ENCODE results near the gene NR3C2. TPM values are rescaled to one million over a fixed set of nuclear protein-coding genes. Genes with fewer than 3 reads are reported as not detected.

The NR3C2 gene
- total RNA-seq, 2 experiments from 2014 or later, result 4.8 to 6.2 TPM

DNA sequence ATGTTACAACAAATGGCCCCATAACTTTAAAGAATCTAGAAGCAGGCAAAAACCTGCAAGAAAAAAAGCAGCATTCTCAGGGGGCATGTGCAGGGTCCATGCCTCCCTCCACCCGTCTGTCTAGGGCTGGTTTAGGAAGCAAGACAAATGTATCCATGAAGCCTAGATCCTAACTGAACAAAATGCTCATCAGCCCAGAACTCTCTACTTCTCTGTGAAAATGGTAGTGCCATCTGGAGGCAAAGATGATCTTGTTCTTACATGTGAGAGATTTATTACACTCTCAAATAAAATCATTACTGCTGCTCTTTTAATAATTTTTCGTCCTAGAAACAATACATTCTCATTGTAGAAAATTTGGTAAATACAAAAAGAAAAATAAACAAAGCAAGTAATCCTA is 26.7 kb downstream of the NR3C2 start:
- no peak overlapping the region for H3K4me3 Mint-ChIP-seq
- H3K27me3 Mint-ChIP-seq, result no peaks in the 10 kb centered on the region
- no peaks in the 10 kb centered on the region for H3K9me3 Mint-ChIP-seq
- peak overlapping the region; percentile 34 for H3K27ac Mint-ChIP-seq
- H3K36me3 Mint-ChIP-seq, result peaks cover 19% of the 10 kb centered on the region
- DNase-seq, result no peak
- H3K4me1 Mint-ChIP-seq, result peaks cover 62% of the 10 kb centered on the region

DNA sequence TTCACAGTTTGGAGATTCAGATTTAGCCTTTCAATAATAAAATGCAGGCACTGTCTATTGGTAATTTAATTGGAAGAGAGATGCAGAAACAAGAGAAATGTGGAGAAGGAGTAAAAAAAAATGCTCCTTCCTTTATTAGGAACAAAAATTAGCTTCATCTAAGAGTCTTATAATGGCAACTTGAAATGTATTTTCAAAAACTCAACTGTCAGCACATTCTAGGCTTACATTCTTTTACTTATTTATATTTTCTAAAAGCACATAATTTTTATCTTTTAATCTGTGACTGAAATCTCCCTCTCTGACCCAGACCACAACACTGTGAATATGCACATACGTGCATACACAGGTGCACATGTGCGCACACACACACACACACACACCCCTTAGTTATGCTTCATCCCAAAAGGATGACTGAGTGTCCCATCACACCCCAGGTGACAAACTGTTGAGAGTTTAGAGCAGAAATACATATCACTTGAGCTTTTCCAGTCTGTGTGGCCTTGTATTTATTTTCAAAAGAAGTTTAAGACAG is 29.7 kb downstream of the NR3C2 start:
- Mint-ChIP-seq H3K27me3 (no peaks in the 10 kb centered on the region), H3K4me3 (no peak overlapping the region), H3K27ac (no peak overlapping the region), H3K4me1 (peaks cover 40% of the 10 kb centered on the region), H3K36me3 (peaks cover 15% of the 10 kb centered on the region), H3K9me3 (no peaks in the 10 kb centered on the region)
- no peak for DNase-seq

DNA sequence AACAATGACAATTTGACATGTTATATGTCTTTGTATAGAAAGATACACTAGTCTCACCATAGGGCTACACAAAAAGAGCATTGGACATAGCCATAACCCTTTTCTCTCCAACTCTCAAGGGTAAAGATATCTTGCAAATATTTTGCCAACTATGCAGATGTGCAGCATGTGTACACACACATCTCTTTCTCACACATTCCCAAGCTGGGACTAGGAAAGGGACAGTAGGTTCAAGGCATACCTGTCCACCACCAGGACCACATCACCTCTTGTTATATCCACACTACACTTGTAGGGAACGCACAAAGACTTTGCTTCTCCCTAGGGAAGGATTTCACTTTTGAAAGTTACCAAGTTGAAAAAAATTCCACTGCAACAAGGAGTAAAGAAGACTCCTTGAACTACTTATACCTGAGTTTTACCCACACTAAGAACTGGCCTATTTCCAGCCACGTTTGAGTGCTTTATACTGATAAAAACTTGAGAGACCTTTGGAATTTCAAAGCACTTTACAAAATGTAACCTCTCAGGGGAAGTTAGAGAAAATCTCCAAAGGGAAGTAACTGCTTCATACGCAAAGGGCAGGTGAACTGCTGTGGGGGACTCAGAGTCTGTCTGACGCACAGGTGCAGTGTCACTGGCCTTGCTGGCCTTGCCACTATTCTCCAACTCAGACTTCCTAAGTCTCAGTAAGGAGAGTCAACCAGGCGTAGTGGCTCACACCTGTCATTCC is 36.9 kb downstream of the NR3C2 start:
- Mint-ChIP-seq H3K4me1 (peaks cover 29% of the 10 kb centered on the region), H3K4me3 (no peak overlapping the region), H3K36me3 (peaks cover 2% of the 10 kb centered on the region), H3K27ac (no peak overlapping the region), H3K27me3 (no peaks in the 10 kb centered on the region), H3K9me3 (no peaks in the 10 kb centered on the region)
- DNase-seq, result no peak

DNA sequence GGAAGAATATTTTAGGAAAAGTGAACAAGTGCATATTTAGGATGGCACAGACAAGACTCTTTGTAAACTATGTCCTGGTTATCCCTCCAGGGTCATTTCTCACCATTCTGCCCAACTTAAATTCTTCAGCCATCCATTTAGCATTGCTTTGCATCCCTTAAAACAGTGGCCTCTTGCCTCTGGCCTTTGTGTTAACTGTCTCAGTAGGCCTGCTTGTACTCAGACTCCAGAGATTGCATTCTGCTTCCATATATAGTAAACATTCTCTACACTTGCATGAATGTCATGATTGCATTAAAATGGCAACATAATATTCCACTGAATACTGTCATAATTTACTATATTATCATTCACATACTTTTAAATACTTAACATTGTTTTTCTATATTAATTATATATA is 43.2 kb downstream of the NR3C2 start:
- Mint-ChIP-seq H3K36me3 (peaks cover 6% of the 10 kb centered on the region), H3K4me1 (peaks cover 18% of the 10 kb centered on the region), H3K4me3 (no peak overlapping the region), H3K27me3 (no peaks in the 10 kb centered on the region), H3K9me3 (no peaks in the 10 kb centered on the region), H3K27ac (no peak overlapping the region)
- DNase-seq, result no peak

DNA sequence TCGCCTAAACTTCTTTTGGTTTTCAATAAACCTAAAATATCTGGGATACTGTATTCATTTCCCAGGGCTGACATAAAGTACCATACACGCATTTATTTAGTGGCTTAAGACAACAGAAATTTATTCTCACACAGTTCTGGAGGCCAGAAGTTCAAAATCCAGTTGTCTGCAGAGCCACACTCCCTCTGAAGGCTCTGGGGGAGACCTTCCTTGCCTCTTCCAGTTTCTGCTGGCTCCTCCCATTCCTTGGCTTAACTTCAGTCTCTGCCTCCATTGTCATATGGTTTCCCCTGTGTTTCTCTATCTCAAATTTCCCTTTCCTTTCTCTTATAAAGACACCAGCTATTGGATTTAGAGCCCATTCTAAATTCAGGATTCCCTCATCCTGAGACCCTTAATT is 44.4 kb downstream of the NR3C2 start:
- Mint-ChIP-seq H3K9me3 (no peaks in the 10 kb centered on the region), H3K4me3 (no peak overlapping the region), H3K4me1 (peaks cover 23% of the 10 kb centered on the region), H3K27ac (no peak overlapping the region), H3K27me3 (no peaks in the 10 kb centered on the region), H3K36me3 (peaks cover 6% of the 10 kb centered on the region)
- DNase-seq, result no peak

DNA sequence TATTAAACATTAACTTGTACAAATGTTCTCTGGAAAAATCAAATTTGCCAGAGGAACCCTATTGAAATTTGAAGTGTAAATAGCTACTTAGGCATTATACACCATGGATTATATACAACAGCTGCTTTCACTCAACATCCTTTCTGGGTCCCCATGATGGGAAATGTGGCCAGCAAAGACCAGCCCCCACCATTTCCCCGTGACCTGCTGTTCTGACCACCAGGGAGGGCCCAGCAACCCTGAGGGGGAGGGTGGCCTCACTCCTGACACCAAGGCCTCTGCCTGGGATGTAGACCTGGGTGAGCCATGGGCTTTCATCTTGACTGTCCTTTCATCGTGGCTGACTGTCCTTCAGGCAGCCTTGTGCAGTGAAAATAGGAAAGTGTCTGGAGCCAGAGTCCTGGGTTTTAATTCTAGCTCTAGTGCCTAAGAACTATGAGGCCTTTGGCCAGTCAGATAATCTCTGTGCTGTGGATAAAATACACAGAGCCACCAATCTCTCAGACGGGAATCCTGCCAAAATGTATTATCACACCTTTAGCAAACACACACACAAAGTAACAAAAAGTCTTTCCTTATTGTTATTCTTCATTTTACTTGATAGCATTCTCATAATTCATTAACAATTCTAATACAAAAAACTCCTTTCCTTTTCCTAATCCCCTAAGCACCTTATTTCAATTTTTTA is 45.1 kb downstream of the NR3C2 start:
- peaks cover 8% of the 10 kb centered on the region for H3K36me3 Mint-ChIP-seq
- H3K27ac Mint-ChIP-seq, result no peak overlapping the region
- peaks cover 27% of the 10 kb centered on the region for H3K4me1 Mint-ChIP-seq
- no peaks in the 10 kb centered on the region for H3K9me3 Mint-ChIP-seq
- DNase-seq, result no peak
- H3K4me3 Mint-ChIP-seq, result no peak overlapping the region
- no peaks in the 10 kb centered on the region for H3K27me3 Mint-ChIP-seq

DNA sequence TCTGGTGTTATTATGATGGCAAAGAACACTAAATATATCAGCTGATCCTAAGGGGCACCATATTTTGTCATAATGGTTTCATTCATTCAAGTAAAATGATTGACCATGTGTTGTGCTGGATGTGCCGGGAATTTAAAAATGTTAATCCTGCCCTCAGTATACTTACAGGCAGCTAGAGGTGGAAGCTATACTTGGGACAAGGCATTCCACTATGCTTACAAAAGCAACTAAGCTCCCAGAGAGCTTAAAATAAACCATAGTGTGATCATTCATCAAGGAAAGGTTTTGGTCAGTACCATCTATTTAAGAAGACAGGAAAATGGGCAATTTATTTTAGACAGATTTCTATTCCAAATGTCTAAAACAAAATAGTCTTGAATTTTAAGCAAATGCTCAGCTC is 46.4 kb downstream of the NR3C2 start:
- no peak overlapping the region for H3K4me3 Mint-ChIP-seq
- no peaks in the 10 kb centered on the region for H3K9me3 Mint-ChIP-seq
- no peaks in the 10 kb centered on the region for H3K27me3 Mint-ChIP-seq
- DNase-seq, result no peak
- peaks cover 29% of the 10 kb centered on the region for H3K4me1 Mint-ChIP-seq
- H3K27ac Mint-ChIP-seq, result no peak overlapping the region
- H3K36me3 Mint-ChIP-seq, result peaks cover 6% of the 10 kb centered on the region

DNA sequence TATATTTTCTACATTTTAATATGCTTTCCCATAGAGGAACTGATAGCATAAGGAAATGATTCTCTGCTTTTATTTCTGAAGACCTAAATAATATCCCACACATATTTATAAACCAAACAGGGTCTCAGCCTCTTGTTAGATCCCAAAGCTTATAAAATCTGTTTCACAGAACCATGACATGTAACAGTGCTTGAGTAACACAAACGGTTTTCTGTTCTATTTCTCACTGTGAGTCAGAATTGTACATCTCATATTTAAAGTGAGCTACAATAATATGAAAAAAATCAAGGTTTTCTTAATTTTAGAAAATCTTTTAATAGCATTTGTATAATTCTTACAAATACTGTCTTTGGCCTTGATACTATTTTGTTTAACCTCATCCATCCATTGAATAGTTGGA is 51.2 kb downstream of the NR3C2 start:
- peaks cover 1% of the 10 kb centered on the region for H3K9me3 Mint-ChIP-seq
- H3K4me3 Mint-ChIP-seq, result no peak overlapping the region
- no peak for DNase-seq
- peaks cover 12% of the 10 kb centered on the region for H3K36me3 Mint-ChIP-seq
- no peaks in the 10 kb centered on the region for H3K27me3 Mint-ChIP-seq
- H3K27ac Mint-ChIP-seq, result no peak overlapping the region
- H3K4me1 Mint-ChIP-seq, result peaks cover 30% of the 10 kb centered on the region

DNA sequence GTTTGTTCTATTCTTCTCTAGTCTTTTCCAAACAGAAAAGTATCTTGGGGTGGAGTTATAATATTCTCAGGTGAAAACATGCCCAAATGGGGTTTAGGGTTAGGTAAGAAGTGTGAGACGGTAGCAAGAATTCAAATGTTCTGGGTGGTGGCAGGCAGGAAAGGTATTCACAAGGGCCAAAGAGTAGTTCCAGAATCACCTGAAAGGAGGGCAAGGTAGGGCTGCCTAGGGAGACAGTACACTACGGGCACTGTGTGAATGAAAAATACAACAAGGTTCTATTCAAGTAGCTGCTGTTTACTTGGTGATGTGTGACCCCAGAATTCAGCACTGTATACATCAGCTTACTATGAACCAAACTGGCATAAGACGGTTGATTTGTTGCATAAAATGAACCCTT is 51.9 kb downstream of the NR3C2 start:
- no peak overlapping the region for H3K27ac Mint-ChIP-seq
- peaks cover 37% of the 10 kb centered on the region for H3K4me1 Mint-ChIP-seq
- no peak for DNase-seq
- H3K36me3 Mint-ChIP-seq, result peaks cover 12% of the 10 kb centered on the region
- H3K4me3 Mint-ChIP-seq, result no peak overlapping the region
- H3K9me3 Mint-ChIP-seq, result peaks cover 2% of the 10 kb centered on the region
- H3K27me3 Mint-ChIP-seq, result no peaks in the 10 kb centered on the region

DNA sequence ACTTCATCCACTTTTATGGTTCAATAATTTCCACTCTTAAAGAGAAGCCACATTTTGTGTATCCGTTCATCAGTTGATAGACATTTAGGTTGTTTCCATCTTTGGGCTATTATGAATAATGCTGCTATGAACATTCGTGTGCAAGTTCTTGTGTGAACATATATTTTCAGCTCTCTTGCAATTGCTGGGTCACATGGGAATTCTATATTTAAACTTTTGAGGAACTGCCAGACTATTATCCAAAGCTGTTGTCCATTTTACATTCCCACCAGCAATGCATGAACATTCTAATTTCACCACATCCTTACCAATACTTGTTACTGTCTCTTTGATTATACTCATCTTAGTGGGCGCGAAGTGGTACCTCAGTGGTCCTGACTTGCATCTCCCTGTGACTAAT is 61.9 kb downstream of the NR3C2 start:
- Mint-ChIP-seq H3K27me3 (no peaks in the 10 kb centered on the region), H3K9me3 (peaks cover 8% of the 10 kb centered on the region), H3K4me1 (peaks cover 32% of the 10 kb centered on the region), H3K27ac (no peak overlapping the region), H3K36me3 (peaks cover 16% of the 10 kb centered on the region), H3K4me3 (no peak overlapping the region)
- no peak for DNase-seq

DNA sequence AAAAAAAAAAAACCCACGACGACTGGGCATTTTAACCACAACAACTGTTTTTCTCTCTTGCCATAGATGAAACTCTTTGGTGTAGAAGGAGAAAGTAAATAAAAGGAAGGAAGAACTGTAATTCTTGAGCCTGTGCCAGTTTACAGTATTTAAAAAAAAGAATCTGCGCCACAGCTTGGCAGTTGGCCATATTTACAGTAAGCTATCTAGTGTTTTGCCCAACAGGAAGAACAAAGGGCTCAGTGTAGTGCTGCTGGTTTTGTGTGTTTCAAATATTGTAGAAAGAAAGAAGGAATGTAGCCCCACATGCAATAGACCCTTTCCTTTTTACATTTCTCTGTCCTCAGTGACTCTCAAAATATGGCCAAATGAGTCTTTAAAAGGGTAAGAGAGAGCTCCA is 66.1 kb downstream of the NR3C2 start:
- Mint-ChIP-seq H3K36me3 (peaks cover 8% of the 10 kb centered on the region), H3K27me3 (no peaks in the 10 kb centered on the region), H3K27ac (peak overlapping the region; percentile 81), H3K4me3 (peak overlapping the region; percentile 70), H3K4me1 (peaks cover 32% of the 10 kb centered on the region), H3K9me3 (peaks cover 5% of the 10 kb centered on the region)
- DNase-seq, result no peak

DNA sequence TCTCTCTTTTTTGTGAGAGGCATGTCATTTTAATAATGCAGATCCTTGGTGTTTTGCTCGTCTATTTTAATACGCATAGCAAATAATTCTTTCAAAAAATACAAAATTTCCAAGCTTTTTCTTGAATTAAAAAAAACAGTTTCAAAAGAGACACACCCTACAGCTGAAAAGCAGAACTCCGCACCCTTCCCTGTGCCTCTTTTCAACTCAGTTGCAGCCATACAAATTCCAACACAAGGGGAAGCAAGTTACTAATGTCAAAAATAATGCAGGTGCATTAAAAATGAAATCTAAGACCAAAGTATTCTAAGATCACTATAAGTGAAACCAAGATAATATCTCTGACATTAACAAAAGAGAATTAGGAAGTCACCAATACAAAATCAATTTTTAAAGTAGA is 66.6 kb downstream of the NR3C2 start:
- Mint-ChIP-seq H3K4me3 (peak overlapping the region; percentile 70), H3K36me3 (peaks cover 8% of the 10 kb centered on the region), H3K27ac (peak overlapping the region; percentile 81)

DNA sequence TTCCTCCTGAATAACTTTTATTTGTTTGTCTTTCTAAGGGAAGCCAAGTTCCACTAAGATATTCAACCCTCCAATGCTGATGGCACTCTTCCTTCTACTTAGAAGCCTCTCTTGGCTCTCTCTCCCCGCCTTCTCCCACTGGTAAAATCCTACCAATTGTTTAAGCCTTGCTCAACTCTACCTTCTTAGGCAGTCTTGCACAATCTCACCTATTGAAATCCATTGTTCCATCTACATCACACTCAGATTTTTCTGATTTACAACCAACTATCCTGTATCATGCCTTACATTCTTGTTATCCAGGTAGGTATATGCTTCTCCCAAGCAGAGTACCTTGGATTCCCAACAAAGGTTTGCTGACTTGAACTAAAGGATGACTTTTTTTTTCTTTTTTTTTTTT is 69.1 kb downstream of the NR3C2 start:
- Mint-ChIP-seq H3K4me1 (peaks cover 34% of the 10 kb centered on the region), H3K9me3 (peaks cover 1% of the 10 kb centered on the region), H3K27me3 (no peaks in the 10 kb centered on the region), H3K36me3 (peaks cover 4% of the 10 kb centered on the region), H3K27ac (no peak overlapping the region), H3K4me3 (no peak overlapping the region)
- DNase-seq, result no peak

More for the DNA sequence above, 66.6 kb downstream of the NR3C2 start:
- Mint-ChIP-seq H3K27me3 (no peaks in the 10 kb centered on the region), H3K9me3 (peaks cover 5% of the 10 kb centered on the region), H3K4me1 (peaks cover 32% of the 10 kb centered on the region)
- no peak for DNase-seq

DNA sequence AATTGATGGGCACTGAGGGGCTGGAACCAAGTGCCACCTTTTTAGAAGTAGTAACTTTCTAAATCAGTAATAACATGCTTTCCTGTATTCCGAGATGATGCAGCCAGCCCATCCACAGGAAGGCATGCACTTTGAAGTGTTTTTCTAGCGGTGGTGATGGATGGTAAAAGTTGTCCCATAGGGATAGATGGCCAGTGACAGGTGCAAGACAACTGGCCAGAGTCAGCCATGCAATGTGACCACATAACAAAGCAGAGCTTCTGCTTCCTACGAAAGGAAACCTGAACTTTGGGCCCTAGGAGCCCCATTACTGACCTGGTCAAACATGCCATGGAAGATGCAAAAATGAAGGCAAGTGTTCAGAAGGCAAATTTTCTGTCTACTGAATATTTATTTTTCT is 72.3 kb downstream of the NR3C2 start:
- no peak for DNase-seq
- no peaks in the 10 kb centered on the region for H3K9me3 Mint-ChIP-seq
- H3K4me1 Mint-ChIP-seq, result peaks cover 33% of the 10 kb centered on the region
- no peak overlapping the region for H3K4me3 Mint-ChIP-seq
- H3K27me3 Mint-ChIP-seq, result no peaks in the 10 kb centered on the region
- no peak overlapping the region for H3K27ac Mint-ChIP-seq
- peaks cover 2% of the 10 kb centered on the region for H3K36me3 Mint-ChIP-seq

DNA sequence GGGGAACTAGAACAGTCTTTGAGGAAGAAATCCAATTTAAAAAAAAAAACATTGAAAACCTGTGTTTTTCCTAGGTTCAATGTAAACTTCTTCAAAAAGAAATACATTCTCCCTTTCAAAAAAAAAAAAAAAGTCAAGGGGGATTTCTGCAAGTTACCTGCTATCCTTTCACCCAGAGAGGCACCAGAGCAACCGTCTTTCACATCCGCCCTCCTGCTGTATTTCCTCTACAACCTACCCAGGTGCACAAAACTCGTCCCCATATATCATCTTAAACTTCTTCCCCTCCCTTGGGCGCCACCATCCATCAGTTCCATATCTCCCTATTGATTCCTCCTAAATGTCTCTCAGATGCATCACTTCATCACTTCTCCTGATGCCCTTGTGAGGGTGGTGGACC is 74.5 kb downstream of the NR3C2 start:
- no peak for DNase-seq
- H3K9me3 Mint-ChIP-seq, result peaks cover 2% of the 10 kb centered on the region
- H3K4me1 Mint-ChIP-seq, result peaks cover 28% of the 10 kb centered on the region
- H3K36me3 Mint-ChIP-seq, result peaks cover 4% of the 10 kb centered on the region
- no peaks in the 10 kb centered on the region for H3K27me3 Mint-ChIP-seq
- no peak overlapping the region for H3K27ac Mint-ChIP-seq
- no peak overlapping the region for H3K4me3 Mint-ChIP-seq

DNA sequence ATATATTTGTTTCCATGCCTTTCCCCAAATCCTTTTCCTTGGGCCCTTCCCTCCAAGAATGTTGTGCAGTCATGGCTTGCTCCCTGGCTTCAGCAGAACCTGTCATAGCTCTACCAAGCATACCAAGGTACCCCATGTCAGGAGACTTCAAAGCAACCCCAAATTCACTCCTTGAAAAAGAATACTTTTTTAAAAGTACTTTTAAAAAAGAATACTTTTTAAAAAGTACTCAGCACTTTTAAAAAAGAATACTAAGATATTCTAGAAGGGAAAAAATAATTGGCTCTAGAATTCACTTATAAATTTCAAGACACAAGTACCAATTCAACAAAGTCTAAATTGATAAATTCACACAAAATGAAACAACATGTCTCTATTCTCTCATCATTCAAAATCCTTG is 76.0 kb downstream of the NR3C2 start:
- H3K4me1 Mint-ChIP-seq, result peaks cover 28% of the 10 kb centered on the region
- H3K4me3 Mint-ChIP-seq, result no peak overlapping the region
- peaks cover 2% of the 10 kb centered on the region for H3K9me3 Mint-ChIP-seq
- no peak overlapping the region for H3K27ac Mint-ChIP-seq
- H3K36me3 Mint-ChIP-seq, result peaks cover 4% of the 10 kb centered on the region
- no peaks in the 10 kb centered on the region for H3K27me3 Mint-ChIP-seq
- no peak for DNase-seq

All from activated naive CD8-positive, alpha-beta T cell treated with anti-CD3 and anti-CD28 coated beads for 36 hours (primary cell).